Astrocyte (in vitro differentiated cells and primary cell): ENCODE results near the gene IL4I1.

ENCODE experiments used
- CTCF ChIP-seq: IDR thresholded peaks from 2 replicates; pipeline ENCODE4 v1.5.1; 2011; ENCODE audit warnings: low read depth, mild to moderate bottlenecking, inconsistent platforms, low read length, moderate library complexity; ENCODE audit not compliant: insufficient read depth
- EZH2 ChIP-seq: IDR thresholded peaks from 2 replicates; pipeline ENCODE4 v1.6.1; 2012; ENCODE audit warnings: mild to moderate bottlenecking, low read length, inconsistent platforms; ENCODE audit not compliant: insufficient read depth

- TF ChIP-seq CTCF (no peak), EZH2 (no peak)
Observed at GRCh38 chr19:49847731-49848696, 48.7 kb downstream of the IL4I1 start.
